ENCODE data around the gene XPO5.

GRCh38 chr6:43506667-43507471, 69.0 kb downstream of the XPO5 start:
- no peak for TF ChIP-seq POLR2A (IDR thresholded peaks at IDR 0.05)
- TF ChIP-seq CTCF (IDR thresholded peaks at IDR 0.05): peak; percentile 93 to 96

All from suprapubic skin (tissue), 3 donors.